Measurements from ENCODE around the gene CEBPZ.

CEBPZ gene

GRCh38 chr2:37154785-37155184 is 76.6 kb downstream of the CEBPZ start:
- no peaks in the 10 kb centered on the region for H3K9me2 ChIP-seq (replicated peaks; ENCODE audit: insufficient read depth, low read length)
- no peak overlapping the region for H3K4me3 ChIP-seq (ENCODE audit: insufficient read depth, low read length, poor library complexity, severe bottlenecking)
- no peak overlapping the region for H2AFZ ChIP-seq (ENCODE audit: low read depth, low read length, severe bottlenecking)
- H3K36me3 ChIP-seq (ENCODE audit: low read length): no peaks in the 10 kb centered on the region
- peaks cover 13% of the 10 kb centered on the region for H3F3A ChIP-seq (ENCODE audit: insufficient read depth)
- no peaks in the 10 kb centered on the region for H4K20me1 ChIP-seq (ENCODE audit: low read depth, low read length)
- H3K9me3 ChIP-seq (ENCODE audit: insufficient read depth, low read length): no peaks in the 10 kb centered on the region
- H3K4me2 ChIP-seq (ENCODE audit: low read depth, low read length, poor library complexity, severe bottlenecking): peak overlapping the region; percentile 75
- no peaks in the 10 kb centered on the region for H3K79me2 ChIP-seq (ENCODE audit: insufficient read depth, low read length)
- TF ChIP-seq, protein P1, sequence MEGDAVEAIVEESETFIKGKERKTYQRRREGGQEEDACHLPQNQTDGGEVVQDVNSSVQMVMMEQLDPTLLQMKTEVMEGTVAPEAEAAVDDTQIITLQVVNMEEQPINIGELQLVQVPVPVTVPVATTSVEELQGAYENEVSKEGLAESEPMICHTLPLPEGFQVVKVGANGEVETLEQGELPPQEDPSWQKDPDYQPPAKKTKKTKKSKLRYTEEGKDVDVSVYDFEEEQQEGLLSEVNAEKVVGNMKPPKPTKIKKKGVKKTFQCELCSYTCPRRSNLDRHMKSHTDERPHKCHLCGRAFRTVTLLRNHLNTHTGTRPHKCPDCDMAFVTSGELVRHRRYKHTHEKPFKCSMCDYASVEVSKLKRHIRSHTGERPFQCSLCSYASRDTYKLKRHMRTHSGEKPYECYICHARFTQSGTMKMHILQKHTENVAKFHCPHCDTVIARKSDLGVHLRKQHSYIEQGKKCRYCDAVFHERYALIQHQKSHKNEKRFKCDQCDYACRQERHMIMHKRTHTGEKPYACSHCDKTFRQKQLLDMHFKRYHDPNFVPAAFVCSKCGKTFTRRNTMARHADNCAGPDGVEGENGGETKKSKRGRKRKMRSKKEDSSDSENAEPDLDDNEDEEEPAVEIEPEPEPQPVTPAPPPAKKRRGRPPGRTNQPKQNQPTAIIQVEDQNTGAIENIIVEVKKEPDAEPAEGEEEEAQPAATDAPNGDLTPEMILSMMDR (IDR thresholded peaks at IDR 0.05; ENCODE audit: insufficient read depth, low read length, poor library complexity, severe bottlenecking): no peak
- no peak for TF ChIP-seq EZH2phosphoT487 (conservative IDR thresholded peaks at IDR 0.05; ENCODE audit: low read length)
- no peak overlapping the region for H3K27ac ChIP-seq (ENCODE audit: low read depth, low read length)
- H3K27me3 ChIP-seq (ENCODE audit: low read length): no peaks in the 10 kb centered on the region
- H3K9ac ChIP-seq (ENCODE audit: low read length): no peak overlapping the region

- Histone ChIP-seq H3K36me3 (ENCODE audit: low read length) (no peaks in the 10 kb centered on the region), H3K9me3 (ENCODE audit: insufficient read depth, low read length) (no peaks in the 10 kb centered on the region), H3K79me2 (ENCODE audit: insufficient read depth, low read length) (no peaks in the 10 kb centered on the region), H3K9me2 (replicated peaks; ENCODE audit: insufficient read depth, low read length) (no peaks in the 10 kb centered on the region), H3K27me3 (ENCODE audit: low read length) (no peaks in the 10 kb centered on the region), H3K4me3 (ENCODE audit: insufficient read depth, low read length, poor library complexity, severe bottlenecking) (no peak overlapping the region), H3F3A (ENCODE audit: insufficient read depth) (peaks cover 13% of the 10 kb centered on the region), H4K20me1 (ENCODE audit: low read depth, low read length) (no peaks in the 10 kb centered on the region), H2AFZ (ENCODE audit: low read depth, low read length, severe bottlenecking) (no peak overlapping the region), H3K9ac (ENCODE audit: low read length) (no peak overlapping the region), H3K4me2 (ENCODE audit: low read depth, low read length, poor library complexity, severe bottlenecking) (no peak overlapping the region), H3K27ac (ENCODE audit: low read depth, low read length) (no peak overlapping the region)
- TF ChIP-seq, protein P1 (IDR thresholded peaks at IDR 0.05; ENCODE audit: insufficient read depth, low read length, poor library complexity, severe bottlenecking): no peak
- TF ChIP-seq EZH2phosphoT487 (conservative IDR thresholded peaks at IDR 0.05; ENCODE audit: low read length): no peak
These were observed 78.2 kb downstream of the CEBPZ start for GRCh38 chr2:37153224-37153623.

Data from SU-DHL-6 (cell line).